GM12878 (cell line): Measurements from ENCODE around the gene GUCA2B. TPM values are rescaled to one million over a fixed set of nuclear protein-coding genes. Genes with fewer than 3 reads are reported as not detected.

Source experiments
- ATAC-seq: fragments of 200-7000 bp; cut with Tn5 transposase; 3 replicates; pipeline ENCODE4 v1.9.1; 2020; ENCODE audit warnings: mild to moderate bottlenecking, moderate library complexity
- BruUV-seq: library from RNA; stranded (reverse); fragments of 400-500 nt; replicated peaks from 2 replicates; lab custom pipeline; 2021; lab: Mats Ljungman, UMichigan
- CTCF ChIA-PET: fragments of 300-600 bp; sonication (Branson Sonifier 250); formaldehyde crosslinking; extraction: SDS; loops from one replicate; lab custom pipeline; 2021; ENCODE audit warnings: inconsistent platforms; lab: Yijun Ruan, JAX
- POLR2A ChIA-PET: fragments of 350-600 bp; formaldehyde crosslinking; extraction: SDS; loops from one replicate; lab custom pipeline; 2021; ENCODE audit warnings: inconsistent platforms; lab: Charles Lee
- RAD21 ChIA-PET: fragments of 300-600 bp; sonication (Branson Sonifier 250); formaldehyde crosslinking; loops from one replicate; lab custom pipeline; 2023; ENCODE audit warnings: antibody characterized with exemption; ENCODE audit not compliant: unreplicated experiment; lab: Charles Lee
- SMC1A ChIA-PET: fragments of 300-600 bp; sonication (Branson Sonifier 250); formaldehyde crosslinking; loops from one replicate; lab custom pipeline; 2023; ENCODE audit not compliant: unreplicated experiment, uncharacterized antibody; lab: Charles Lee
- DNase-seq: peaks from one replicate; pipeline ENCODE4 v3.0.0-alpha.2; 2011; ENCODE audit warnings: low read depth, low spot score
- FAIRE-seq: peaks from 3 replicates; lab custom pipeline; 2011; peaks lifted over from hg19 to GRCh38; lab: Jason Lieb, UNC
- H2AFZ ChIP-seq: 2 replicates; pipeline ENCODE4 v1.6.0; 2011; ENCODE audit warnings: low read depth, low read length, control low read depth; ENCODE audit not compliant: control insufficient read depth
- H3K27ac ChIP-seq: 2 replicates; pipeline ENCODE4 v1.5.1; 2011; ENCODE audit warnings: control low read depth; ENCODE audit not compliant: control insufficient read depth, insufficient read depth
- H3K27me3 ChIP-seq, 2 experiments: replicated peaks in 1 of 2; 2 replicates each; pipeline versions ENCODE4 v1.6.0 to v1.6.1; 2011; ENCODE audit warnings: low read length in 1 of 2; ENCODE audit not compliant: control insufficient read depth in 2 of 2, insufficient read depth in 2 of 2
- H3K36me3 ChIP-seq, 2 experiments: 2 replicates each; pipeline ENCODE4 v1.5.1; 2011; ENCODE audit warnings: low read length in 1 of 2; ENCODE audit not compliant: control insufficient read depth in 2 of 2, insufficient read depth in 2 of 2
- H3K4me1 ChIP-seq: 2 replicates; pipeline ENCODE4 v1.6.1; 2011; ENCODE audit warnings: mild to moderate bottlenecking, low read length, moderate library complexity, mixed read lengths; ENCODE audit not compliant: control insufficient read depth, insufficient read depth
- H3K4me2 ChIP-seq: 2 replicates; pipeline ENCODE4 v1.6.0; 2011; ENCODE audit warnings: control low read depth; ENCODE audit not compliant: control insufficient read depth, insufficient read depth
- H3K4me3 ChIP-seq: fragments of 200-600 bp; sonication (generic); 2 replicates; pipeline ENCODE4 v1.5.1; 2016
- H3K79me2 ChIP-seq: 2 replicates; pipeline ENCODE4 v1.6.0; 2011; ENCODE audit warnings: low read length; ENCODE audit not compliant: control insufficient read depth, insufficient read depth
- H3K9ac ChIP-seq: 2 replicates; pipeline ENCODE4 v1.8.0; 2011; ENCODE audit warnings: low read length, control low read depth, mixed read lengths; ENCODE audit not compliant: control insufficient read depth, insufficient read depth
- H3K9me3 ChIP-seq: replicated peaks from 3 replicates; pipeline ENCODE4 v1.5.1; 2011; ENCODE audit warnings: mild to moderate bottlenecking, low read length; ENCODE audit not compliant: control insufficient read depth, insufficient read depth
- H4K20me1 ChIP-seq: 2 replicates; pipeline ENCODE4 v1.6.0; 2011; ENCODE audit not compliant: control insufficient read depth, insufficient read depth
- ETV6 ChIP-seq, 2 experiments: fragments of 450-650 bp in 1 of 2; IDR thresholded peaks in 1 of 2; conservative IDR thresholded peaks in 1 of 2; 2 replicates each; pipeline ENCODE4 v1.6.1; 2014; ENCODE audit warnings: antibody characterized with exemption in 1 of 2, borderline replicate concordance in 1 of 2, low read depth in 1 of 2, mild to moderate bottlenecking in 1 of 2, moderate library complexity in 1 of 2
- PAX8 ChIP-seq: fragments of 450-650 bp; IDR thresholded peaks from 2 replicates; pipeline ENCODE4 v1.6.1; 2017; ENCODE audit warnings: mild to moderate bottlenecking, moderate library complexity
- SIN3A ChIP-seq: IDR thresholded peaks from 2 replicates; pipeline ENCODE4 v1.6.1; 2012; ENCODE audit warnings: low read depth, low read length, improper control_type of control experiment
- ZBTB40 ChIP-seq: fragments of 450-650 bp; IDR thresholded peaks from 2 replicates; pipeline ENCODE4 v1.6.1; 2016; ENCODE audit warnings: mild to moderate bottlenecking, moderate library complexity, borderline replicate concordance
- whole genome bisulfite sequencing: methylation state at CpG from one replicate; pipeline ENCODE4 v1.1.6; 2016; ENCODE audit warnings: low lambda C conversion rate; ENCODE audit not compliant: insufficient replicate concordance, insufficient coverage; ENCODE audit errors: missing lambda C conversion rate; 5-methylcytosine and 5-hydroxymethylcytosine counted together
- in situ Hi-C: fragments of 300-500 bp; cut with MboI; formaldehyde crosslinking; loops from 9 replicates; pipeline ENCODE4 v1.14.3; 2018; ENCODE audit warnings: mixed read lengths
- intact Hi-C: fragments of 100-400 bp; cut with micrococcal nuclease; formaldehyde crosslinking; loops from one replicate; pipeline ENCODE4 v1.14.2; 2022; ENCODE audit not compliant: unreplicated experiment
- polyA plus RNA-seq, 11 experiments: library from polyadenylated mRNA; depleted of rRNA in 4 of 11; unstranded in 6 of 11; stranded (reverse) in 5 of 11; fragments of >200 nt; fragmentation: Nextera tagmentation in 4 of 11; fragmentation: Illumina TruSeq in 1 of 11; extraction: Ambion mirVana in 4 of 11; extraction: Trizol in 1 of 11; gene quantifications; 1 replicate in 1 of 11; 2 replicates in 10 of 11; pipeline versions ENCODE4 v1.2.1 to v1.2.3, GENCODE V29; 2011 to 2016; ENCODE audit warnings: inconsistent platforms in 2 of 11, missing spikeins in 2 of 11, low read depth in 1 of 11
- total RNA-seq, 4 experiments: library from RNA; depleted of rRNA in 3 of 4; stranded (reverse); fragments of >200 nt in 3 of 4; fragmentation: Illumina TruSeq in 1 of 4; extraction: Trizol in 1 of 4; gene quantifications; 2 replicates each; pipeline versions ENCODE4 v1.2.1 to v1.2.3, GENCODE V29; 2013 to 2021

GUCA2B gene
- total and polyA plus RNA-seq, 10 of the 15 experiments (the other 5 are each of a cell fraction or from before 2014, with no cell fraction given), result not detected

GRCh38 chr1:42183210-42183956 lies 30.2 kb downstream of the GUCA2B start:
- Histone ChIP-seq H3K4me1 (no peaks in the 10 kb centered on the region), H3K4me3 (no peak overlapping the region), H3K9me3 (no peaks in the 10 kb centered on the region), H3K36me3 (peaks cover 0 to 21% of the 10 kb centered on the region in 2 experiments), H2AFZ (no peak overlapping the region), H3K27ac (no peak overlapping the region), H3K9ac (no peak overlapping the region), H3K27me3 (no peaks in the 10 kb centered on the region), H4K20me1 (no peaks in the 10 kb centered on the region), H3K79me2 (no peaks in the 10 kb centered on the region), H3K4me2 (no peak overlapping the region)
- DNase-seq, result no peak
- in situ Hi-C loops (no loop called here), intact Hi-C loops (no loop called here)
- BruUV-seq, result no TSS peak
- no peak for TF ChIP-seq ZBTB40
- no peak for TF ChIP-seq PAX8
- TF ChIP-seq SIN3A, result no peak
- TF ChIP-seq ETV6 (conservative IDR thresholded peaks at IDR 0.05 in 1 of 2, IDR thresholded peaks at IDR 0.05 in 1 of 2; ENCODE audit: borderline replicate concordance in 1 of 2, low read depth in 1 of 2), result no peak
- SMC1A ChIA-PET, result interaction anchor here (1.9 kb wide), 1 partner anchor 10 kb away, joined by 6 read pairs; no protein-coding TSS in a partner anchor
- CTCF ChIA-PET, result interaction anchor here (4.9 kb wide), 1 partner anchor 9 kb away, joined by 32 read pairs; no protein-coding TSS in a partner anchor
- ATAC-seq, result no peak
- FAIRE-seq, result no peak
- RAD21 ChIA-PET, result no interaction called here
- POLR2A ChIA-PET, result interaction anchor here (0.8 kb wide), 1 partner anchor 403 kb away, joined by 3 read pairs; no protein-coding TSS in a partner anchor
- WGBS, result 98% methylated on average over 3 of the region's 7 CpGs
